ENCODE data around the gene CDH2.

CDH2 gene

DNA sequence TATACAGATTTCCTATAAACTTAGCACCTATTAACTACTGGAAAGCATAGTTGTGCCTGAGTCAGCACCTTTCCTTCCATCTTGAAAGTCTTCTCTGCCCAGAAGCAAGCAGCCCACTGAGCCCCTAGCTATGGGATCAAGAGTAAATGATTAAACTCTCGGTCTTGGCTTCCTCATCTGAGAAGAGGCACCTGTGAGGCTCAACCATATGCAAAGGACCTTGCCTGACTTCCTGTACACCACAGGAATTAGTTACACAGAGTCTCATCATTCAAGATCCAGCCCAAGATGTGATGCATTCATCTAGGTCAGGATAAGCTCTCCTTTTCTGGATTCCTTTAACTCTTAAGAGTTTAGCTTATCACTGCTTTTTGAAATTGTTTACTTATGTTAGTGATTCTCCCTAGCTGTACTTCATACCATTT is 96.0 kb downstream of the CDH2 start:
- no peak for DNase-seq

DNA sequence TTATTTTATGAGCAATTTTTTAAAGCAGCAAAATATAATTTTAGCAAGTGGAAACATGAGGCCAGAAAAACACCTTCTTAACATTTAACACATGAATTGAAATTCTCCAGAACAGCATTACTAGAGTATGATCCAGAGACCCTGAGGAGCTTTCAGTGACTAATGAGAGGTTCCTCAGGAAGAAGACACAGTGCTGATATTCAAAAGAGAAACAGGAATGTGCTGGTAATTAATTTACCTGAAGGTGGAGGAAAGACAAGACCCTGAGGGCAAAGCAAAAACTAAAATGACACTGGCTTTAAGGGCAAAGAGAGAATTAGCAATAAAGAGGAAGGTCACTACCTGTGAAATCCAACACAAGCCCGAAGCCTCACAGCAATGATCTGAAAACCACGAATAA is 97.0 kb downstream of the CDH2 start:
- no peak for DNase-seq

- DNase-seq: no peak
Observed at GRCh38 chr18:28078849-28079248, 98.1 kb downstream of the CDH2 start.

DNA sequence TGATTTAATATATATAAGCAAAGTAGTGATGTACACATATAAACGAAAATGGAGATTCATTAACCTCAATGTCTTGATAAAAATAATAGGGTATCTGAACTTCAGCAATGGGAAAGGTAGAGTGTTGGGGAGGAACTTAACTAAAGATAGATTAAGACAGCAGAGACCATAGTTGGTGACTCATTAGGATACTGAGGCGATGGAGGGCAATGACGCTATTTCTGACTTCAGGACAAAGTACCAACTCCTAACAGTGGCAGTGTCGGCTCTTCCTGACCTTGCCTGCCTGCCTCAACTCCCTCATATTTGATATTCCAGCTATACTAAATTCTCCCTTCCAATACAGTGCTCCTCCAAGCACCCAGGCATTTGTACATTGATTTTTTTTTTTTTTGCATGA is 98.6 kb downstream of the CDH2 start:
- no peak for DNase-seq

DNA sequence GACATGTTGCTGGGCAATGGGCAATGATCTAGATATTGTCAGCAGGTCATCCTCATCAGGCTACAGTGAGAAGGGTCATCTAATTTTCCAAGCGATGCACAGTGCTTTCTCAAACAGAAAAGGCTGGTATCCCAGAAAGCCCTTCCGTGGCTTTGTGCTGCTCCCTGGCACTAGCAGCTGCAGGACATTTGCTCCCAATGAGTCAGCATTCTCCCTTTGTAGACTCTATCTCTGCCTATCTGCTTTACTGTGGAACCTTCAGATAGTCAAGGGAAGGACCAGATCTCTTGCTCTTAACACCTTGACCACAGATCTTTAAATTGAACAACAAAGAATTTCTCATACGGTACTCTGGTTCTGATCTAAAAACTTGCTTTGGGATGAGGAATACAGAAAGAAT is 101.4 kb downstream of the CDH2 start:
- DNase-seq: no peak

DNA sequence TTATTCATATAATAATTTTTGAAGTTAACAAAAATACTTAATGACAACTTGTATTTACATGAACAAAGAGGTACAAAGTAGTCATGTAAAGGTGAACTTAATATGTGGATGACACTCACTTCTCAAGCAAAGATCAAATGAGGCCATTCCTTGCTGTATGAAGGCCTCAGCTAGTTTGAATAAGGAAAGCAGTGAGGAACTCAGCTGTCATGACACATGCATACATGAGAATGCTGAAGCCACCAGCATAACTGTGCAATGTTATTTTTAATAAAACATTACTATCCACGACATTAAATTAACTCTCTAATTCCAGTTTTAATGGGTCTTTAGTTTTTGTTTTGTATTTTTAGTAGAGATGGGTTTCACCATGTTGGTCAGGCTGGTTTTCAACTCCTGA is 102.9 kb downstream of the CDH2 start:
- no peak for DNase-seq

DNA sequence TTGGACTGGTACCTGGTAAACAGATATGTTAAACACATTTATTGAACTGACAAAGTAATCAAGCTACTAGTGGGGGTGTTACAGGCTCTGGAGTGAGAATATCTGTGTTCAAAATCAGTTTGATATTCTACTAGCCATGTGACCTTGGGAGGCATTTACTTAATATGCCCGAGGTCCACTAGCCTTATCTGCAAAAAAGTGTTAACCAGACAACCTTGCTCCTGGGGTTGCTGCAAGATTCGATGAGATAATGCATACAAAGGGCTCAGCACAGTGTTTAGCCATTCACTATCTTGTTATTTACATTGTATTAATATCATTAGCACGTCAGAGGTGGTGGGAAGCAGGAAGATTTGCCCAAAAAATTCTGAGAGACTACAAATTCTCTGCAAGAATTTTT is 103.3 kb downstream of the CDH2 start:
- no peak for DNase-seq

GRCh38 chr18:28071199-28071598 is 105.7 kb downstream of the CDH2 start:
- DNase-seq: no peak

GRCh38 chr18:28068207-28068606 is 108.7 kb downstream of the CDH2 start:
- no peak for DNase-seq

- no peak for DNase-seq
Observed at GRCh38 chr18:28067346-28067745, 109.6 kb downstream of the CDH2 start.

GRCh38 chr18:28065793-28066186 is 111.1 kb downstream of the CDH2 start:
- no peak for DNase-seq

- DNase-seq: no peak
Observed at GRCh38 chr18:28065031-28065792, 111.7 kb downstream of the CDH2 start.

GRCh38 chr18:28063926-28064325 is 113.0 kb downstream of the CDH2 start:
- DNase-seq: no peak

GRCh38 chr18:28063271-28063761 is 113.6 kb downstream of the CDH2 start:
- DNase-seq: no peak

GRCh38 chr18:28062443-28062842 is 114.5 kb downstream of the CDH2 start:
- no peak for DNase-seq

DNA sequence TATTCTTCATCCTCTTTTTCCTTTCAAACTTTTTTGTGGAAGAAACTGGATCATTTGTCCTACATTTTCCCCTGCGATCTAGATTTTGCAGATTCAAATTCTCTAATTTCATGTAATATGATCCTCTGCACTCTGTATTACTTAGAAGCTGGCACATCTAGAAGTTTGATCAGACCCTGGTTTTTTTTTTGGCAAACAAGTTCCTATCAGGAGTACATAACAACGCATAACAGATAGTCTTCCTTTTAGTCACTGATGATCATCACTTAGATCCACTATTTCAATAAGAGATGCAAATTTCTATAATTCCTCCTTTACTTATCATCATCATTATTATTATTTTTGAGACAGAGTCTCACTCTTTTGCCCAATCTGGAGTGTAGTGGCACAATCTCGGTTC is 117.1 kb downstream of the CDH2 start:
- no peak for DNase-seq

- DNase-seq: no peak
Observed at GRCh38 chr18:28050545-28050944, 126.4 kb downstream of the CDH2 start.

DNA sequence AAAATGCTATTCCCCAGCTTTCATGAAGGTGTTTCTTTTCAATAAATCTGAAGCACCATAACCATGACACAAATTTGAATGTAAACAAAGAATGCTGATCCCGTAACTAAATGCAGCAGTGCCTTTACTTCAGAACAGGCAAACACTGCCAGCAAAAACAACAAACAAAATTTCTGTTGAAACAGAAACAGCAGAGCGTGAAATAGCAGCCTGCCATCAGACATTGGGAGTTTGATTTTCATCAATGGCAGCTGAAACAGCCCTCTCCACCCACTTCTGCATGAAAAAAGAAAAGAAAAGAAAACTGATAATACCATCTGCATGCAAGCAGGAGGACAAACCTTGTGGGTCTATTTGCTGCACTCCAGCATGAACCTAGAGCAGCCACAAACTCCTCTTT is 128.3 kb downstream of the CDH2 start:
- no peak for DNase-seq

DNA sequence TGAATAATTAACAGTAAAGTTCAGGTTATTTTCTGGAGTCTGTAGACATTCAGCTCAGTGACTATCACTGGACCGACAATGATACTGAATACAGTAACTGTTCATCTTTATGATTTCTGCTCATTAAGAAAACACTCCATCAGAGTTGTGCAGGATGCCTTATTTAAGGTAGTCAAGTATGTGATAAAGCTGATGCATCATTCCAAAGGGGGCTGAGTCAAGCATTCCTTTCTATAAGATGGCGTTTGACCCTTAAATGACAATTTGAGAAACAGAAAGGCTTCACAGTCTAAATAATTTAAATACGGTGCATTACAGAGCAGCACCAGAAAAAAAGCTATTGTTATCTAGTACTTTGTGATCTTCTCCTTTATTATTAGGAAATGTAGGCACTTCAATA is 131.1 kb downstream of the CDH2 start:
- no peak for DNase-seq

DNA sequence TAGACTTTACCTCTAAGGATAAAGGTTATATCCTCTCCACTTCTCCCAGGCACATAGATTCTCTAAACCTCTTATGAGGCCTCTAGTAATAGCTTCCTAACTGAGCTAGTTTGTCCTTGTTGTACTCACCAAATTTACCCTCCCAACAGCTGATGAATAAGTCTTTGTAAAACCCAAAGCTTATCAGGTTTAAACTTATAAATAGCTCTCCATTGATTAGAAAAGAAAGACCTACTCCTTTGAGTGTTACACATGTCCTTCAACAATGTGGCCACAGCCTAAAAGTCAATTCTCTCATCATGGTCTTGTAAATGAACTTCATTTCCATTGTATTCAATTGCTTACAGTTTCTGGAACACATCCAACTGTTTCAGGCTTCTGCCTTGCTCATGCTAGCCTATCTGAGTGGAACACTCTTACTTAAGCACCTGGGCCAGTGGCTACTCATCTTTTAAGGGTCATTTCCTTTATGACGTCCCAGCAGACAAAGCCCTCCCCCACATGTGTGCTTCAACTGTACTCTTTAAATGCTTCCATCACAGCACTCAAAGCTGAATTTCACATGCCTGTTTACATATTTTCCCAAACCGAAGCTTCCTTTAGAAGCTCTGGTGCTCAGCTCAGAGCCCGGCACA is 131.6 kb downstream of the CDH2 start:
- no peak for DNase-seq

DNA sequence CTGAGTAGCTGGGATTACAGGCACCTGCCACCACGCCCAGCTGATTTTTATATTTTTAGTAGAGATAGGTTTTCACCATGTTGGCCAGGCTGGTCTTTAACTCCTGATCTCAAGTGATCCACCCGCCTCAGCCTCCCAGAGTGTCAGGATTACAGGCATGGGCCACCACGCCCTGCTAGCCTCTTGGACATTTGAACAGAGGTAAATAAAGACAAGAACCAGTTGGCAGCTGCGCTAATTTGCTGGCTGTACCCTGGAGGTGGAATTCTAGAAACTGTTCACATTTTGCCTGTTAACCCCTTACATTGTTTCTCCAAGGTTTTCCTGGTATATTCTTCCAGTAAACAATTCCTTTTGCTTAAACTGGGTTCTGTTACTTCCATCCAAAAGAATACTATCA is 132.9 kb downstream of the CDH2 start:
- no peak for DNase-seq

DNA sequence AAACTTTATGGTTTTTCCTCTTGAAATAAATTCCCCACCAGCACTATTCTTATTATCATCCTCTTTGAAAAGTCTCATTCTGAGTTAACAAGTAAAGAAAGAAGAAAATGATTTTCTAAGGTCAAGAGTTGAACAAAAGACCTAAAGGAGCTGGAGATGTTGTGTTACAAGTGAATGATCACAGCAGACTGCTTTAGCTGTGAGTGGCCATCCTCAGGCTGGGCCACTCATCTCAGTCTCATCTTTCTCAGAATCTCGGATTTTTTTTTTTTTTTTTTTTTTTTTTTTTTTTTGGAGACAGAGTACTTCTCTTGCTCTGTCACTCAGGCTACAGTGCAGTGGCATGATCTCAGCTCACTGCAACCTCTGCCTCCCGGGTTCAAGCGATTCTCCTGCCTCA is 133.3 kb downstream of the CDH2 start:
- DNase-seq: no peak

- DNase-seq: no peak
Observed at GRCh38 chr18:28041366-28041765, 135.6 kb downstream of the CDH2 start.

DNA sequence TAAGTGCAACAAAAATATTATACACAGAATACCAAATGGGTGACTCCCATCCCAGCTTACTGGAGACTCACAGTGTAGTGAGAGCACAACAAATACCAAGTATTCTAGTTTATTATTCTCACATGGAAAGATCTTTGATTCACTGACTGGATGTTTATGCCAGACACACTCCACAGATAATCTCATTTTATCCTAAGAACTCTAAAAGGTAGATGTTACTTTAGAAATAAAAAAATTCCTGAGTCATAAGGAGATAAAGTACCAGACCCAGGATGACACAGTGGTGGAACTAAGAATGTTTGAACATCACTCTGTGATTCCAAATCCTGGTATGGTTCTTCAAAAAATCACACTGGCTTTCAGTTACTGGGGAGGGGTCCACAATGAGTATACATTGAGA is 136.2 kb downstream of the CDH2 start:
- no peak for DNase-seq

GRCh38 chr18:28040211-28040610 is 136.7 kb downstream of the CDH2 start:
- DNase-seq: no peak
